Measurements from ENCODE around the gene SIGLECL1.

The SIGLECL1 gene

GRCh38 chr19:51252306-51253079 is 1.6 kb downstream of the SIGLECL1 start:
- Histone ChIP-seq H3K27me3 (replicated peaks; ENCODE audit: insufficient read depth, low read length) (no peaks in the 10 kb centered on the region; the same call in 1 of the 2 replicates), H3K79me2 (ENCODE audit: low read length) (no peaks in the 10 kb centered on the region), H3K9ac (ENCODE audit: low read length) (no peak overlapping the region), H3K9me2 (replicated peaks; ENCODE audit: insufficient read depth, low read length) (no peaks in the 10 kb centered on the region), H3K4me2 (ENCODE audit: low read depth, low read length) (no peak overlapping the region), H3K4me1 (ENCODE audit: low read length) (no peaks in the 10 kb centered on the region), H3F3A (ENCODE audit: insufficient read depth, low read length) (no peaks in the 10 kb centered on the region), H3K36me3 (replicated peaks; ENCODE audit: insufficient read depth, low read length) (no peaks in the 10 kb centered on the region), H2AFZ (ENCODE audit: low read length) (no peak overlapping the region), H4K20me1 (ENCODE audit: insufficient read depth, low read length) (no peaks in the 10 kb centered on the region), H3K4me3 (ENCODE audit: low read length) (no peak overlapping the region), H3K9me3 (replicated peaks; ENCODE audit: insufficient read depth, low read length) (no peaks in the 10 kb centered on the region), H3K27ac (ENCODE audit: low read length) (no peak overlapping the region)
- TF ChIP-seq EZH2 (optimal IDR thresholded peaks at IDR 0.05; ENCODE audit: low read depth, low read length) (no peak), EZH2phosphoT487 (IDR thresholded peaks at IDR 0.05; ENCODE audit: low read length) (no peak), CTCF (IDR thresholded peaks at IDR 0.05; ENCODE audit: low read length) (no peak)
- no peak for DNase-seq

GRCh38 chr19:51253088-51253806 is 2.4 kb downstream of the SIGLECL1 start:
- TF ChIP-seq CTCF (IDR thresholded peaks at IDR 0.05; ENCODE audit: low read length): no peak
- TF ChIP-seq EZH2 (optimal IDR thresholded peaks at IDR 0.05; ENCODE audit: low read depth, low read length): no peak
- no peak for TF ChIP-seq EZH2phosphoT487 (IDR thresholded peaks at IDR 0.05; ENCODE audit: low read length)
- H3K79me2 ChIP-seq (ENCODE audit: low read length): no peaks in the 10 kb centered on the region
- no peak overlapping the region for H3K9ac ChIP-seq (ENCODE audit: low read length)
- no peak for DNase-seq
- H2AFZ ChIP-seq (ENCODE audit: low read length): no peak overlapping the region
- H3K9me3 ChIP-seq (replicated peaks; ENCODE audit: insufficient read depth, low read length): no peaks in the 10 kb centered on the region
- H3K4me3 ChIP-seq (ENCODE audit: low read length): no peak overlapping the region
- H3K36me3 ChIP-seq (replicated peaks; ENCODE audit: insufficient read depth, low read length): no peaks in the 10 kb centered on the region
- H3K4me1 ChIP-seq (ENCODE audit: low read length): no peaks in the 10 kb centered on the region
- H4K20me1 ChIP-seq (ENCODE audit: insufficient read depth, low read length): no peaks in the 10 kb centered on the region
- H3K4me2 ChIP-seq (ENCODE audit: low read depth, low read length): no peak overlapping the region
- no peaks in the 10 kb centered on the region for H3K9me2 ChIP-seq (replicated peaks; ENCODE audit: insufficient read depth, low read length)
- H3K27me3 ChIP-seq (replicated peaks; ENCODE audit: insufficient read depth, low read length): no peaks in the 10 kb centered on the region; the same call in 1 of the 2 replicates
- H3F3A ChIP-seq (ENCODE audit: insufficient read depth, low read length): no peaks in the 10 kb centered on the region
- no peak overlapping the region for H3K27ac ChIP-seq (ENCODE audit: low read length)

- Histone ChIP-seq H3K36me3 (replicated peaks; ENCODE audit: insufficient read depth, low read length) (no peaks in the 10 kb centered on the region), H3K4me3 (ENCODE audit: low read length) (no peak overlapping the region), H3K27me3 (replicated peaks; ENCODE audit: insufficient read depth, low read length) (0 out of 2 replicates have a peak, but pooled peaks cover 5% of the 10 kb centered on the region), H4K20me1 (ENCODE audit: insufficient read depth, low read length) (no peaks in the 10 kb centered on the region), H2AFZ (ENCODE audit: low read length) (no peak overlapping the region), H3K4me1 (ENCODE audit: low read length) (no peaks in the 10 kb centered on the region), H3K9me2 (replicated peaks; ENCODE audit: insufficient read depth, low read length) (no peaks in the 10 kb centered on the region), H3K9ac (ENCODE audit: low read length) (no peak overlapping the region), H3K79me2 (ENCODE audit: low read length) (no peaks in the 10 kb centered on the region), H3K27ac (ENCODE audit: low read length) (no peak overlapping the region), H3K9me3 (replicated peaks; ENCODE audit: insufficient read depth, low read length) (no peaks in the 10 kb centered on the region), H3F3A (ENCODE audit: insufficient read depth, low read length) (no peaks in the 10 kb centered on the region), H3K4me2 (ENCODE audit: low read depth, low read length) (no peak overlapping the region)
- no peak for DNase-seq
- TF ChIP-seq EZH2 (optimal IDR thresholded peaks at IDR 0.05; ENCODE audit: low read depth, low read length) (no peak), EZH2phosphoT487 (IDR thresholded peaks at IDR 0.05; ENCODE audit: low read length) (no peak), CTCF (IDR thresholded peaks at IDR 0.05; ENCODE audit: low read length) (no peak)
Observed at GRCh38 chr19:51256155-51256625, 5.3 kb downstream of the SIGLECL1 start.
